HepG2 (cell line): ENCODE measurements around the gene CRK. TPM values are rescaled to one million over a fixed set of nuclear protein-coding genes. Genes with fewer than 3 reads are reported as not detected.

Source experiments
- ARID4A ChIP-seq: sonication (generic); formaldehyde crosslinking; IDR thresholded peaks from 2 replicates; pipeline ENCODE4 v1.5.0; 2020; ENCODE audit warnings: mild to moderate bottlenecking, missing genetic modification reagents, borderline replicate concordance
- BCL6 ChIP-seq: IDR thresholded peaks from 2 replicates; pipeline ENCODE4 v1.6.1; 2016; ENCODE audit warnings: missing genetic modification reagents, missing compliant biosample characterization
- CEBPB ChIP-seq: IDR thresholded peaks from 2 replicates; pipeline ENCODE4 v1.6.1; 2011; ENCODE audit warnings: low read depth, low read length, improper control_type of control experiment, borderline replicate concordance
- DPF2 ChIP-seq: sonication (generic); formaldehyde crosslinking; IDR thresholded peaks from 2 replicates; pipeline ENCODE4 v1.4.0; 2020; ENCODE audit warnings: mild to moderate bottlenecking, low read depth, missing genetic modification reagents, borderline replicate concordance
- ESRRA ChIP-seq: sonication (generic); formaldehyde crosslinking; IDR thresholded peaks from 2 replicates; pipeline ENCODE4 v1.5.1; 2020; ENCODE audit warnings: mild to moderate bottlenecking, low read depth, missing genetic modification reagents
- FOXA3 ChIP-seq: IDR thresholded peaks from 2 replicates; pipeline ENCODE4 v1.6.1; 2016; ENCODE audit warnings: missing genetic modification reagents, missing compliant biosample characterization
- HMGXB4 ChIP-seq, 2 experiments: sonication (generic) in 1 of 2; formaldehyde crosslinking in 1 of 2; IDR thresholded peaks; 2 replicates each; pipeline versions ENCODE4 v1.4.0 to v1.6.1; 2018 to 2020; ENCODE audit warnings: missing genetic modification reagents in 2 of 2, borderline replicate concordance in 1 of 2, low read depth in 1 of 2, mild to moderate bottlenecking in 1 of 2, missing biosample characterization in 1 of 2
- IRF2 ChIP-seq: IDR thresholded peaks from 2 replicates; pipeline ENCODE4 v1.6.1; 2018; ENCODE audit warnings: missing genetic modification reagents, missing compliant biosample characterization
- MLX ChIP-seq: IDR thresholded peaks from 2 replicates; pipeline ENCODE4 v1.6.1; 2016
- POLR2A ChIP-seq, 2 experiments: IDR thresholded peaks; 2 replicates each; pipeline ENCODE4 v1.6.1; 2011; ENCODE audit warnings: low read depth in 2 of 2, low read length in 2 of 2, mild to moderate bottlenecking in 1 of 2, moderate library complexity in 1 of 2; ENCODE audit not compliant: insufficient read depth in 1 of 2
- POLR2AphosphoS5 ChIP-seq: IDR thresholded peaks from 2 replicates; pipeline ENCODE4 v1.6.1; 2012; ENCODE audit warnings: low read depth, low read length
- SP4 ChIP-seq: sonication (generic); formaldehyde crosslinking; IDR thresholded peaks from 2 replicates; pipeline ENCODE4 v1.8.1; 2023; ENCODE audit warnings: mild to moderate bottlenecking, missing genetic modification reagents
- ZFY ChIP-seq: sonication (generic); formaldehyde crosslinking; IDR thresholded peaks from 2 replicates; pipeline ENCODE4 v1.4.0; 2020; ENCODE audit warnings: missing genetic modification reagents
- ZNF160 ChIP-seq: sonication (generic); formaldehyde crosslinking; IDR thresholded peaks from 2 replicates; pipeline ENCODE4 v1.8.0; 2022; ENCODE audit warnings: mild to moderate bottlenecking, inconsistent platforms, missing genetic modification reagents
- ZNF235 ChIP-seq: sonication (generic); formaldehyde crosslinking; IDR thresholded peaks from 2 replicates; pipeline ENCODE4 v1.8.1; 2023; ENCODE audit warnings: mild to moderate bottlenecking, missing genetic modification reagents, borderline replicate concordance
- ZNF276 ChIP-seq: sonication (generic); formaldehyde crosslinking; IDR thresholded peaks from 2 replicates; pipeline ENCODE4 v1.4.0; 2020; ENCODE audit warnings: mild to moderate bottlenecking, low read depth, missing genetic modification reagents
- ZNF34 ChIP-seq: sonication (generic); formaldehyde crosslinking; IDR thresholded peaks from 2 replicates; pipeline ENCODE4 v1.4.0; 2020; ENCODE audit warnings: mild to moderate bottlenecking, missing genetic modification reagents, borderline replicate concordance
- ZNF614 ChIP-seq: IDR thresholded peaks from 2 replicates; pipeline ENCODE4 v1.6.1; 2018; ENCODE audit warnings: missing biosample characterization, missing genetic modification reagents, inconsistent platforms, borderline replicate concordance
- polyA plus RNA-seq, 8 experiments: library from polyadenylated mRNA; depleted of rRNA in 3 of 8; stranded (reverse) in 7 of 8; unstranded in 1 of 8; fragments of >200 nt; fragmentation: Illumina TruSeq in 4 of 8; extraction: Trizol in 4 of 8; gene quantifications; 2 replicates each; pipeline versions ENCODE4 v1.2.1 to v1.2.3, GENCODE V29; 2011 to 2016; ENCODE audit warnings: low read depth in 4 of 8, missing spikeins in 1 of 8, mixed read lengths in 1 of 8; ENCODE audit not compliant: insufficient read depth in 1 of 8
- total RNA-seq, 5 experiments: library from RNA; depleted of rRNA; stranded (reverse); fragments of >200 nt; fragmentation: Illumina TruSeq; extraction: Trizol; gene quantifications; 2 replicates each; pipeline ENCODE4 v1.2.3, GENCODE V29; 2016; ENCODE audit warnings: low read depth in 1 of 5

The CRK gene
- total and polyA plus RNA-seq, 2 of the 13 experiments (the other 11 are each of a cell fraction or from before 2014, with no cell fraction given) = 47.4 to 54.2 TPM

GRCh38 chr17:1487939-1488825, 32.1 kb upstream of the CRK start (continued):
- TF ChIP-seq ZNF276 (0 out of 2 replicates have a peak, but pooled peaks have one; percentile 54), BCL6 (CRISPR knock-in tag) (peak; percentile 45; the same call in 1 of the 2 replicates), ZNF614 (CRISPR knock-in tag) (0 out of 2 replicates have a peak, but pooled peaks have one; percentile 6), CEBPB (no peak), ARID4A (peak; percentile 78; the same call in 1 of the 2 replicates), IRF2 (peak; percentile 18; the same call in 1 of the 2 replicates), HMGXB4 (CRISPR knock-in tag; IDR thresholded peaks at IDR 0.05; ENCODE audit: borderline replicate concordance in 1 of 2, low read depth in 1 of 2) (peak in 1 of 2 experiments; percentile 51; a peak in 2 of 4 replicates), SP4 (peak; percentile 71; the same call in 1 of the 2 replicates), ZNF235 (CRISPR knock-in tag) (peak; percentile 36; the same call in 1 of the 2 replicates), POLR2AphosphoS5 (0 out of 2 replicates have a peak, but pooled peaks have one; percentile 8), ZNF160 (CRISPR knock-in tag) (peak; percentile 45; the same call in 1 of the 2 replicates), ZFY (peak; percentile 63), DPF2 (0 out of 2 replicates have a peak, but pooled peaks have one; percentile 9), MLX (CRISPR knock-in tag) (no peak), FOXA3 (CRISPR knock-in tag) (no peak; the same call in 1 of the 2 replicates), ZNF34 (peak; percentile 85), ESRRA (CRISPR knock-in tag) (peak; percentile 73; the same call in 1 of the 2 replicates), POLR2A (IDR thresholded peaks at IDR 0.05; ENCODE audit: insufficient read depth in 1 of 2, low read depth in 2 of 2, low read length in 2 of 2) (peak; percentile 62 to 69; a peak in 3 of 4 replicates)
